NCI-H146 treated with DMSO at 0.1 percent for 48 hours (cell line): ENCODE measurements around the gene STAU1.
"Not testable (repeated sequence)": the region's sequence is repeated elsewhere in the genome, so short reads cannot be mapped to it uniquely, and the experiment has no call there.

Experiments used
- DNase-seq: peaks from one replicate; lab custom pipeline; 2025; ENCODE audit not compliant: unreplicated experiment; lab: John Stamatoyannopoulos, UW

Gene STAU1

GRCh38 chr20:49133571-49133970 is 54.6 kb downstream of the STAU1 start:
- DNase-seq = no peak

GRCh38 chr20:49132995-49133478 is 55.1 kb downstream of the STAU1 start:
- DNase-seq = peak; percentile 16

- no peak for DNase-seq
Observed at GRCh38 chr20:49123982-49124381, 64.2 kb downstream of the STAU1 start.

GRCh38 chr20:49122920-49123319 is 65.2 kb downstream of the STAU1 start:
- no peak for DNase-seq

- DNase-seq = no peak
Observed at GRCh38 chr20:49119988-49120387, 68.1 kb downstream of the STAU1 start.

GRCh38 chr20:49118307-49118706 is 69.8 kb downstream of the STAU1 start:
- DNase-seq = no peak

- no peak for DNase-seq
Observed at GRCh38 chr20:49115564-49115963, 72.6 kb downstream of the STAU1 start.

- DNase-seq = no peak
Observed at GRCh38 chr20:49112596-49113274, 75.4 kb downstream of the STAU1 start.

- no peak for DNase-seq
Observed at GRCh38 chr20:49110767-49111694, 77.1 kb downstream of the STAU1 start.

- DNase-seq = no peak
Observed at GRCh38 chr20:49106328-49106727, 81.8 kb downstream of the STAU1 start.

- DNase-seq = not testable (repeated sequence)
Observed at GRCh38 chr20:49104979-49105547, 83.1 kb downstream of the STAU1 start.

GRCh38 chr20:49104365-49104648 is 83.8 kb downstream of the STAU1 start:
- no peak for DNase-seq

- DNase-seq = no peak
Observed at GRCh38 chr20:49103647-49104364, 84.3 kb downstream of the STAU1 start.

- DNase-seq = no peak
Observed at GRCh38 chr20:49103019-49103418, 85.1 kb downstream of the STAU1 start.

GRCh38 chr20:49100972-49101371 is 87.2 kb downstream of the STAU1 start:
- no peak for DNase-seq

GRCh38 chr20:49100292-49100691 is 87.8 kb downstream of the STAU1 start:
- not testable (repeated sequence) for DNase-seq

GRCh38 chr20:49099011-49099410 is 89.1 kb downstream of the STAU1 start:
- DNase-seq = no peak

- DNase-seq = no peak
Observed at GRCh38 chr20:49098136-49098535, 90.0 kb downstream of the STAU1 start.

- DNase-seq = no peak
Observed at GRCh38 chr20:49097159-49097558, 91.0 kb downstream of the STAU1 start.

- DNase-seq = no peak
Observed at GRCh38 chr20:49096203-49096730, 91.9 kb downstream of the STAU1 start.

- DNase-seq = no peak
Observed at GRCh38 chr20:49091762-49092161, 96.4 kb downstream of the STAU1 start.
